ENCODE results near the gene ALDH1L2. TPM values are rescaled to one million over a fixed set of nuclear protein-coding genes. Genes with fewer than 3 reads are reported as not detected.
"Not testable (repeated sequence)": the region's sequence is repeated elsewhere in the genome, so short reads cannot be mapped to it uniquely, and the experiment has no call there.

The ALDH1L2 gene
- total and polyA plus RNA-seq, 2 experiments from 2014 or later = 0.12 to 0.63 TPM

DNA sequence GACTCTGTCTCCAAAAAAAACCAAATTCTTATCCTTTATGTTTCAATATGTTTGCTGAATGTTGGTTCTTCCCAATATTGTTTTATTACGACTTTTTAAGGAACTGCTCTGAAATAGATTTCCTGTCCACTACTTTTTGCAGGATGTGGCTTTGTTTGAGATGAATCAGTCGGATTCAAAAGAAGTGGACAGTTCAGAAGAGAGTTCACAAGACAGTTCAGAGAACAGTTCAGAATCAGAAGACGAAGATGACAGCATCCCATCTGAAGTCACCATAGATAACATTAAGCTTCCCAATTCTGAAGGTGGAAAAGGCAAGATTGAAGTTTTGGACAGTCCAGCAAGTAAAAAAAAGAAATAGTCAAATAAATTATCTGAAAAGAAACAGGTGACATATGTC is 89.9 kb downstream of the ALDH1L2 start:
- H3K4me1 ChIP-seq (ENCODE audit: low read depth) = peaks cover 13% of the 10 kb centered on the region
- no peak overlapping the region for H3K4me3 ChIP-seq
- no peaks in the 10 kb centered on the region for H3K27me3 ChIP-seq
- H3K27ac ChIP-seq = peak overlapping the region; percentile 76
- peaks cover 24% of the 10 kb centered on the region for H3K36me3 ChIP-seq
- DNase-seq (ENCODE audit: low read depth in 1 of 2, low spot score in 1 of 2) = no peak
- H3K9me3 ChIP-seq (ENCODE audit: low read depth) = no peaks in the 10 kb centered on the region
- TF ChIP-seq CTCF (IDR thresholded peaks at IDR 0.05; ENCODE audit: low read depth, low read length) = no peak

GRCh38 chr12:104991565-104992128 is 92.6 kb downstream of the ALDH1L2 start:
- Histone ChIP-seq H3K27me3 (no peaks in the 10 kb centered on the region), H3K4me3 (no peak overlapping the region), H3K4me1 (ENCODE audit: low read depth) (peaks cover 21% of the 10 kb centered on the region), H3K9me3 (ENCODE audit: low read depth) (no peaks in the 10 kb centered on the region), H3K27ac (no peak overlapping the region), H3K36me3 (peaks cover 20% of the 10 kb centered on the region)
- no peak for DNase-seq (ENCODE audit: low read depth in 1 of 2, low spot score in 1 of 2)
- TF ChIP-seq CTCF (IDR thresholded peaks at IDR 0.05; ENCODE audit: low read depth, low read length) = no peak

GRCh38 chr12:104990950-104991349 is 93.3 kb downstream of the ALDH1L2 start:
- Histone ChIP-seq H3K27me3 (no peaks in the 10 kb centered on the region), H3K36me3 (peaks cover 20% of the 10 kb centered on the region), H3K4me3 (no peak overlapping the region), H3K27ac (no peak overlapping the region), H3K4me1 (ENCODE audit: low read depth) (peaks cover 21% of the 10 kb centered on the region), H3K9me3 (ENCODE audit: low read depth) (no peaks in the 10 kb centered on the region)
- no peak for DNase-seq (ENCODE audit: low read depth in 1 of 2, low spot score in 1 of 2)
- no peak for TF ChIP-seq CTCF (IDR thresholded peaks at IDR 0.05; ENCODE audit: low read depth, low read length)

DNA sequence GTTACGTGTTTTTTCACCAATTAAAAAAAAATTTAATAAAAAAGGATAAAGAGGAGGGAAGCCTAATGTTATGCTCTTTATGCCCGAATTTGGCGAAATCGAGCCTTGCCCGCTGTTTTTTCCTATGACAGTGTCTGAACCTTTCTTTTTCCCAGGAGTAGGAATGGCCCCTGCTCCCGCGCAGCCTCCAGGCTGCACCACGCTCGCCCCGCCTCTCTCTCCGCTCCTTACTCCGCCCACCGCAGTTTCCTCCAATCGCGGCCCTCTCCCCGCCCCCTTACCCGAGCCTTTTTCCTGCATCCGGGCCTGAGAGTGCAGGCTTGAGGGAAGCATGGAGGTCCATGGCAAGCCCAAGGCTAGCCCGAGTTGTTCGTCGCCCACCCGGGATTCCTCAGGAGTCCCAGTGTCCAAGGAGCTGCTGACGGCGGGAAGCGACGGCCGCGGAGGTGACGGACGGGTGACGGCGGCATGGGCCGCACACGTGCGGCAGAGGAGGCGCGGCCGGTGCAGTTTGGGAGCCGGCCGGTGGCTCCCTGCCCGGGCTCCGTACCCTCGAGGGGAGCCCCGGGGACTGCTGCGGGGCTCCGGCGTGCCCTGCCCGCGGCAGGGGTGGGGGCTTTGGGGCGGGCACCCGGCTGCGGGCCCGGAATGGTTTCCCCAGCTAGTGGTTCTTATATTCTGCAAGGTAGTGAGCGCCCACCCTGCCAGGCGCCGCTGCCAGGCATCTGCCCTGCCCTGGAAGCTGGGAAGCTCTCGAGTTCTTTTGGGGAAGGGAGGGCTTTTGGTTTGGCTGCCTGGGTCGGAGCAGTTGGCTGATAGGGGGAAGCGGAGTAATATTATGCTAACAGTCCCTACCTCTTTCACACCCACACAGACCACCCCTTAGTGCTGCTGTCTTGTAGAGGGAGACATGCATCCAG is 98.0 kb downstream of the ALDH1L2 start, which contains the start of gene NOPCHAP1:
Gene NOPCHAP1, plus strand, starts transcription at position 295 of the 920 bp plus-strand sequence. Its CDS starts 37 bp downstream, at position 332.
- Histone ChIP-seq H3K9me3 (ENCODE audit: low read depth) (no peaks in the 10 kb centered on the region), H3K27ac (peak within 1 kb of the TSS; percentile 71), H3K36me3 (no peaks in the 10 kb centered on the region), H3K4me1 (ENCODE audit: low read depth) (peaks cover 16% of the 10 kb centered on the region), H3K27me3 (no peaks in the 10 kb centered on the region), H3K4me3 (peak within 1 kb of the TSS; percentile 67)
- DNase-seq (ENCODE audit: low read depth in 1 of 2, low spot score in 1 of 2) = peak; percentile 89 to 95
- no peak for TF ChIP-seq CTCF (IDR thresholded peaks at IDR 0.05; ENCODE audit: low read depth, low read length)

DNA sequence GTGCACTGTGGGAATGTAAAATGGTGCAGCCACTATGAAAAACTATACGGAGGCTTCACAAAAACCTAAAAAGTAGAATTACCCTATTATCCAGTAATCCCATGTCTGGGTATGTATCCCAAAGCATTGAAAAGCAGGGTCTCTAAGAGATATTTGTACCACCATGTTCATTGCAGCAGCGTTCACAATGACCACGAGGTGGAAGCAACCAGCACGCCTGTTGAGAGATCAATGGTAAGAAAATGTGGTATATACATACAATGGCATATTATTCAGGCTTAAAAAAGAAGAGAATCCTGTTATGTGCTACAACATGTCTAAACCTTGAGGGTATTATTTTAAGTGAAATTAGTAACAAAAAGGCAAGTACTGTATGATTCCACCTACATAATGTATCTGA is 99.1 kb downstream of the ALDH1L2 start:
- Histone ChIP-seq H3K27me3 (no peaks in the 10 kb centered on the region), H3K4me1 (ENCODE audit: low read depth) (peaks cover 8% of the 10 kb centered on the region), H3K9me3 (ENCODE audit: low read depth) (no peaks in the 10 kb centered on the region), H3K4me3 (no peak overlapping the region), H3K36me3 (no peaks in the 10 kb centered on the region), H3K27ac (no peak overlapping the region)
- TF ChIP-seq CTCF (IDR thresholded peaks at IDR 0.05; ENCODE audit: low read depth, low read length) = no peak
- no peak for DNase-seq (ENCODE audit: low read depth in 1 of 2, low spot score in 1 of 2)

DNA sequence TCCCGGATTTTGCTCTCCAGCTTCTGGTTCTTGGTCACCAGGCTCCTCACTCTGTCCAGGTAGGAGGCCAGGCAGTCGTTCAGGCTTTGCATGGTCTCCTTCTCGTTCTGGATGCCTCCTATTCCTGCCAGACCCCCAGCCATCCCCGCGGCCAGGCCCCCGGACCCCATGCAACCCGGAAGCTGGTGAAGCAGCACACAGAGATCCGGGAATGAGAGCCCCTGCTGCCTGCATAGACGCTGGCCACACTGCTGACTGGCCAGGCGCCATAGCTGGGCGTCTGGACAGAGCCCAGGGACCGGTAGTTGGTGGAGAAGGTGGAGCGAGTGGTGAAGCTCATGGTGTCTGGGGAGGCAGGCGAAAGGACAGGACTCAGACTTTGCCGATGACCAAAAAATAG is 106.6 kb downstream of the ALDH1L2 start:
- H3K4me1 ChIP-seq (ENCODE audit: low read depth); H3K9me3 ChIP-seq (ENCODE audit: low read depth); H3K4me3 ChIP-seq; H3K36me3 ChIP-seq; H3K27me3 ChIP-seq; H3K27ac ChIP-seq; DNase-seq (ENCODE audit: low read depth in 1 of 2, low spot score in 1 of 2): not testable (repeated sequence)

All from cardiac muscle cell (in vitro differentiated cells and primary cell).